Smooth muscle cell (in vitro differentiated cells): Measurements from ENCODE around the gene CHCT1. TPM values are rescaled to one million over a fixed set of nuclear protein-coding genes. Genes with fewer than 3 reads are reported as not detected.

Source experiments
- DNase-seq: peaks from one replicate; lab custom pipeline; 2025; ENCODE audit not compliant: unreplicated experiment; lab: John Stamatoyannopoulos, UW
- H2AFZ ChIP-seq: fragments of 200-600 bp; sonication (generic); 2 replicates; pipeline ENCODE4 v1.6.0; 2016; ENCODE audit warnings: antibody characterized with exemption, low read depth, mild to moderate bottlenecking
- H3F3A ChIP-seq: fragments of 200-600 bp; sonication (generic); 2 replicates; pipeline ENCODE4 v1.6.0; 2017; ENCODE audit warnings: antibody characterized with exemption, low read depth
- H3K27ac ChIP-seq: fragments of 200-600 bp; sonication (generic); 2 replicates; pipeline ENCODE4 v1.5.1; 2016; ENCODE audit warnings: low read depth, mild to moderate bottlenecking
- H3K27me3 ChIP-seq: fragments of 200-600 bp; sonication (generic); 2 replicates; pipeline ENCODE4 v1.6.1; 2016; ENCODE audit warnings: low read depth, mild to moderate bottlenecking
- H3K36me3 ChIP-seq: fragments of 200-600 bp; sonication (generic); 2 replicates; pipeline ENCODE4 v1.5.1; 2016; ENCODE audit warnings: low read depth
- H3K4me1 ChIP-seq: fragments of 200-600 bp; sonication (generic); 2 replicates; pipeline ENCODE4 v1.5.1; 2016; ENCODE audit warnings: low read depth
- H3K4me2 ChIP-seq: fragments of 200-600 bp; sonication (generic); 2 replicates; pipeline ENCODE4 v1.6.0; 2016; ENCODE audit warnings: mild to moderate bottlenecking
- H3K4me3 ChIP-seq: fragments of 200-600 bp; sonication (generic); 2 replicates; pipeline ENCODE4 v1.5.1; 2016; ENCODE audit warnings: mild to moderate bottlenecking
- H3K79me2 ChIP-seq: fragments of 200-600 bp; sonication (generic); 2 replicates; pipeline ENCODE4 v1.6.0; 2016; ENCODE audit warnings: low read depth, mild to moderate bottlenecking
- H3K9ac ChIP-seq: fragments of 200-600 bp; sonication (generic); 2 replicates; pipeline ENCODE4 v1.6.0; 2016; ENCODE audit warnings: low read depth
- H3K9me3 ChIP-seq: fragments of 200-600 bp; sonication (generic); replicated peaks from 2 replicates; pipeline ENCODE4 v1.5.1; 2016; ENCODE audit warnings: low read depth
- H4K20me1 ChIP-seq: fragments of 200-600 bp; sonication (generic); 2 replicates; pipeline ENCODE4 v1.6.0; 2016; ENCODE audit warnings: low read depth
- WGBS: methylation state at CpG from one replicate; pipeline ENCODE4 v1.1.7; 2016; ENCODE audit warnings: low lambda C conversion rate; 5-methylcytosine and 5-hydroxymethylcytosine counted together
- polyA plus RNA-seq: library from polyadenylated mRNA; unstranded; fragments of >200 nt; fragmentation: Nextera tagmentation; extraction: Ambion mirVana; gene quantifications from 2 replicates; pipeline ENCODE4 v1.2.1, GENCODE V29; 2016
- total RNA-seq: library from RNA; depleted of rRNA; stranded (reverse); fragments of >200 nt; gene quantifications from 2 replicates; pipeline ENCODE4 v1.2.3, GENCODE V29; 2014
- TF ChIP-seq, protein P1 (sequence below): fragments of 200-600 bp; sonication (generic); IDR thresholded peaks from 2 replicates; pipeline ENCODE4 v1.5.1; 2017; ENCODE audit warnings: borderline replicate concordance, mild to moderate bottlenecking, antibody characterized with exemption; ENCODE audit not compliant: insufficient read depth, poor library complexity, severe bottlenecking

CHCT1 gene
- total and polyA plus RNA-seq, 2 experiments from 2014 or later = not detected

DNA sequence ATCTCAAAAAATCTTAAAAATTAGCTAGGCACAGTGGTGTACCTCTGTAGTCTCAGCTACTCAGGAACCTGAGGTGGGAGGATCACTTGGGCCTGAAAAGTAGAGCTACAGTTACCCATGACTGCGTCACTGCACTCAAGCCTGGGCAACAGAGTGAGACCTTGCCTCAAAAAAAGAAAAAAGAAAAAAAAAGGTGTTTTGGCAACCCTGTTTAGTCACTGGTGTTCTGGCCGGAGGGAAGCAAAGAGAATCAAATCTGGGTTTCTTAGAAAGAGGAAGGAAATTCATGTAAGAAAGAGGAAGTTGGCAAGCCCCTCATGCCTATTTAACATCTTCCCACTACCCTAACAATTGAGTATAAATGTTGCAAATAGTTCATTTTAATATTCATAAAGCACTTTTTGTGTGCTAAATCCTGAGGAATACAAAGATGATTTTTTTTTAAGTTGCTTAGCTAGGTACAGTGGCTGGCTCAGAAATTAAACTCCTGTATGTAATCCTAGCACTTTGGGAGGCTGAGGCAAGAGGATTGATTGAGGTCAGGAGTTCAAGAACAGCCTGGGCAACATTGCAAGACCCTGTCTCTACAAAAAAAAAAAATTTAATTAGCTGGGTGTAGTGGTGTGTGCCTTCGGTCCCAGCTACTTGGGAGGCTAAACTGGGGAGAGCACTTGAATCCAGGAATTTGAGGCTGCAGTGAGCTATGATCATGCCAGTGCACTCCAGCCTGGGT lies 23.9 kb upstream of the CHCT1 start:
- no peak overlapping the region for H3K4me3 ChIP-seq
- no peaks in the 10 kb centered on the region for H3K79me2 ChIP-seq
- no peak overlapping the region for H3K27ac ChIP-seq
- no peaks in the 10 kb centered on the region for H3F3A ChIP-seq
- H2AFZ ChIP-seq = no peak overlapping the region
- H4K20me1 ChIP-seq = no peaks in the 10 kb centered on the region
- no peaks in the 10 kb centered on the region for H3K9me3 ChIP-seq
- H3K4me1 ChIP-seq = no peaks in the 10 kb centered on the region
- TF ChIP-seq, protein P1, sequence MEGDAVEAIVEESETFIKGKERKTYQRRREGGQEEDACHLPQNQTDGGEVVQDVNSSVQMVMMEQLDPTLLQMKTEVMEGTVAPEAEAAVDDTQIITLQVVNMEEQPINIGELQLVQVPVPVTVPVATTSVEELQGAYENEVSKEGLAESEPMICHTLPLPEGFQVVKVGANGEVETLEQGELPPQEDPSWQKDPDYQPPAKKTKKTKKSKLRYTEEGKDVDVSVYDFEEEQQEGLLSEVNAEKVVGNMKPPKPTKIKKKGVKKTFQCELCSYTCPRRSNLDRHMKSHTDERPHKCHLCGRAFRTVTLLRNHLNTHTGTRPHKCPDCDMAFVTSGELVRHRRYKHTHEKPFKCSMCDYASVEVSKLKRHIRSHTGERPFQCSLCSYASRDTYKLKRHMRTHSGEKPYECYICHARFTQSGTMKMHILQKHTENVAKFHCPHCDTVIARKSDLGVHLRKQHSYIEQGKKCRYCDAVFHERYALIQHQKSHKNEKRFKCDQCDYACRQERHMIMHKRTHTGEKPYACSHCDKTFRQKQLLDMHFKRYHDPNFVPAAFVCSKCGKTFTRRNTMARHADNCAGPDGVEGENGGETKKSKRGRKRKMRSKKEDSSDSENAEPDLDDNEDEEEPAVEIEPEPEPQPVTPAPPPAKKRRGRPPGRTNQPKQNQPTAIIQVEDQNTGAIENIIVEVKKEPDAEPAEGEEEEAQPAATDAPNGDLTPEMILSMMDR = no peak
- no peak overlapping the region for H3K9ac ChIP-seq
- no peaks in the 10 kb centered on the region for H3K36me3 ChIP-seq
- WGBS = 90% methylated on average over 3 of the region's 3 CpGs
- no peak overlapping the region for H3K4me2 ChIP-seq
- H3K27me3 ChIP-seq = no peaks in the 10 kb centered on the region
- no peak for DNase-seq

- H3K27ac ChIP-seq = no peak overlapping the region
- no peaks in the 10 kb centered on the region for H3K79me2 ChIP-seq
- TF ChIP-seq, protein P1 = no peak
- no peak for DNase-seq
- H3K9me3 ChIP-seq = no peaks in the 10 kb centered on the region
- H3K27me3 ChIP-seq = no peaks in the 10 kb centered on the region
- no peaks in the 10 kb centered on the region for H4K20me1 ChIP-seq
- H3F3A ChIP-seq = no peaks in the 10 kb centered on the region
- no peaks in the 10 kb centered on the region for H3K36me3 ChIP-seq
- H3K4me2 ChIP-seq = no peak overlapping the region
- no peak overlapping the region for H2AFZ ChIP-seq
- H3K9ac ChIP-seq = no peak overlapping the region
- H3K4me3 ChIP-seq = no peak overlapping the region
- H3K4me1 ChIP-seq = no peaks in the 10 kb centered on the region
Measured at GRCh38 chr17:60401819-60402218, 20.5 kb upstream of the CHCT1 start.

DNA sequence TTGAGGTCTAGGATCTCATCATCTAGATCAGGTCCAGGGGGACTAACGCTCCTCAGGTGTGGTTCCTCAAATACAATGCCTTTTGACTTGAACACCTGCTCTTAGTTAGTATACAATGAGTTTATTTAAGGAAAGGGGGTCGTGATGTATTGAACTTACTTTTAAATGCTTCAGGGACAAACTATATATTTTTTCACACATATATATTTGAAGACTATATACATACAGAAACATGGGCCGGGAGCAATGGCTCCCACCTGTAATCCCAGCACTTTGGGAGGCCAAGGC lies 18.8 kb upstream of the CHCT1 start:
- H2AFZ ChIP-seq = no peak overlapping the region
- H3K27me3 ChIP-seq = no peaks in the 10 kb centered on the region
- no peak overlapping the region for H3K4me3 ChIP-seq
- no peaks in the 10 kb centered on the region for H3K36me3 ChIP-seq
- no peak overlapping the region for H3K4me2 ChIP-seq
- TF ChIP-seq, protein P1 = no peak
- H3K27ac ChIP-seq = no peak overlapping the region
- H3K79me2 ChIP-seq = no peaks in the 10 kb centered on the region
- H3K9ac ChIP-seq = no peak overlapping the region
- no peaks in the 10 kb centered on the region for H4K20me1 ChIP-seq
- no peaks in the 10 kb centered on the region for H3K9me3 ChIP-seq
- no peaks in the 10 kb centered on the region for H3K4me1 ChIP-seq
- 92% methylated on average over 3 of the region's 3 CpGs for WGBS
- H3F3A ChIP-seq = no peaks in the 10 kb centered on the region
- no peak for DNase-seq

DNA sequence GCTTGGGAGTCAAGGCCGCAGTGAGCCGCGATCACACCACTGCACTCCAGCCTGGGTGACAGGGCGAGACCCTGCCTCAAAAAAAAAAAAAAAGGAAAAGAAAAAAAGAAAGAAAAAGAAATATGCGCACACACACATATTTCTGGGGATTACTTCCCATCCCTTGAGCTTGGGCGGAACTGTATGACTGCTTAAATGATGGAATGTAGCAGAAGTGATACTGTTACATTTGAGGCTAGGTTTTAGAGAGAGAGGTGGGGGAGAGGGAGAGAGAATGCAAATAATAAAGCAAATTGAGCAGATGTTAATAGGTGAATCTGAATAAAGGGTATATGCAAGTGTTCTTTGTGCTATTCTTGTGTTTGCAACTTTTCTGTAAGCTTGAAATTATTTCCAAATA lies 18.3 kb upstream of the CHCT1 start:
- H3K79me2 ChIP-seq = no peaks in the 10 kb centered on the region
- H3K27ac ChIP-seq = no peak overlapping the region
- DNase-seq = no peak
- H3K9me3 ChIP-seq = no peaks in the 10 kb centered on the region
- no peak overlapping the region for H3K9ac ChIP-seq
- H2AFZ ChIP-seq = no peak overlapping the region
- TF ChIP-seq, protein P1 = no peak
- H3K4me1 ChIP-seq = no peaks in the 10 kb centered on the region
- no peak overlapping the region for H3K4me2 ChIP-seq
- no peak overlapping the region for H3K4me3 ChIP-seq
- no peaks in the 10 kb centered on the region for H3K27me3 ChIP-seq
- H3F3A ChIP-seq = no peaks in the 10 kb centered on the region
- no peaks in the 10 kb centered on the region for H3K36me3 ChIP-seq
- WGBS = 94% methylated on average over 6 of the region's 6 CpGs
- no peaks in the 10 kb centered on the region for H4K20me1 ChIP-seq
